Panc1 (cell line): ENCODE data around the gene ADSS1.

Source experiments
- POLR2AphosphoS5 ChIP-seq: IDR thresholded peaks from 2 replicates; pipeline ENCODE4 v1.6.1; 2012; ENCODE audit warnings: mild to moderate bottlenecking, low read depth, low read length, moderate library complexity
- SIN3A ChIP-seq: IDR thresholded peaks from 2 replicates; pipeline ENCODE4 v1.6.1; 2012; ENCODE audit warnings: low read depth, mild to moderate bottlenecking, low read length, moderate library complexity, borderline replicate concordance; ENCODE audit not compliant: insufficient read depth
- TF ChIP-seq, protein P1 (sequence below): fragments of 450-650 bp; IDR thresholded peaks from 2 replicates; pipeline ENCODE4 v1.5.1; 2017; ENCODE audit warnings: mild to moderate bottlenecking

- TF ChIP-seq, protein P1, sequence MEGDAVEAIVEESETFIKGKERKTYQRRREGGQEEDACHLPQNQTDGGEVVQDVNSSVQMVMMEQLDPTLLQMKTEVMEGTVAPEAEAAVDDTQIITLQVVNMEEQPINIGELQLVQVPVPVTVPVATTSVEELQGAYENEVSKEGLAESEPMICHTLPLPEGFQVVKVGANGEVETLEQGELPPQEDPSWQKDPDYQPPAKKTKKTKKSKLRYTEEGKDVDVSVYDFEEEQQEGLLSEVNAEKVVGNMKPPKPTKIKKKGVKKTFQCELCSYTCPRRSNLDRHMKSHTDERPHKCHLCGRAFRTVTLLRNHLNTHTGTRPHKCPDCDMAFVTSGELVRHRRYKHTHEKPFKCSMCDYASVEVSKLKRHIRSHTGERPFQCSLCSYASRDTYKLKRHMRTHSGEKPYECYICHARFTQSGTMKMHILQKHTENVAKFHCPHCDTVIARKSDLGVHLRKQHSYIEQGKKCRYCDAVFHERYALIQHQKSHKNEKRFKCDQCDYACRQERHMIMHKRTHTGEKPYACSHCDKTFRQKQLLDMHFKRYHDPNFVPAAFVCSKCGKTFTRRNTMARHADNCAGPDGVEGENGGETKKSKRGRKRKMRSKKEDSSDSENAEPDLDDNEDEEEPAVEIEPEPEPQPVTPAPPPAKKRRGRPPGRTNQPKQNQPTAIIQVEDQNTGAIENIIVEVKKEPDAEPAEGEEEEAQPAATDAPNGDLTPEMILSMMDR, result no peak
- TF ChIP-seq POLR2AphosphoS5 (no peak), SIN3A (no peak)
Observed at GRCh38 chr14:104719343-104719742, 4.7 kb upstream of the ADSS1 start.
